ENCODE results near the gene TEX26. TPM values are rescaled to one million over a fixed set of nuclear protein-coding genes. Genes with fewer than 3 reads are reported as not detected.

The TEX26 gene
- total and polyA plus RNA-seq, 10 of the 15 experiments (the other 5 are each of a cell fraction or from before 2014, with no cell fraction given) = not detected

DNA sequence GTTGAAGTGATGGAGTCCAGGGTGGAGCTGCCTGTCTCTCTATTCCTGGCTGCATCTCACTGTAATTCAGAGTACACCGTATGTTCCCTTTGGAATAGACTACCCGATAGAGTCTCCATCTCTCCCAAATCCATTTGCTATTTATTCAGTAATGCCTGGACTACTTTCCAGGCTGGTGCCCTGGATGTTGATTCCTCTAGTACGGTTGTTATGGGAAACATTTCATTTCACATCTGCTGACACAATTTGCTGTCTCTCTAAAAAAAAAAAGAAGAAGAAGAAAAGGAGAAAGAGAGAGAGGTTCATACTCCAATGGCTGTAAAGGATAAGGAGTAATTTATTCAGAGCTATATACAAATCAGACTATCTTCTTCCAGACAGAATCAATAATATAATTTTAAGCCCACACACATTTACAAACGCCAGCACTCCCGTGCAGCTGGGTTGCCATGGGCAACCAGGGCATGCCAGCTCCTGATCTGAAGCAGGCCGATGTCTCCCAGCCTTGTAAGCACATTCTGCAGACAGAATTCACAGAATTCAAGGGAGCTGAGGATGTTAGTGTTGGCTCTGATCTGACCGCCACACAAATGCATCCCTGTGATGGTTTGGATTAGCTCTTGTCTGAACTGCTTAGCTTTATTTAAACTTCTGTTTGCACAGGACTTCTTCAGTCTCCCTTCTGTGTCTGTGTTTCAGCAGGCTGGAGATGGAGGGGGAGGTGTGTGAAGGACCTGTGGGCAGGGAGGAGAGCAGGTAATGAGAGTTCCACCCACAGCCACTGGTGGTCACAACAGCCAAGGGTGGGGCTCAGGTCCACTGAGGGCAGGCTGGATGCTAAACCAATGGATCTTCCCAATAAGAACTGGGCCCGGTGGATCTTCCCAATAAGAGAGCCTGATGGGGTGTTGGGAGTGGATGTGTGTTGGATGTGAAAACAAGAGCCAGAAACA, 66.0 kb downstream of the TEX26 start:
- Histone ChIP-seq H3K4me3 (no peak overlapping the region), H3K27me3 (replicated peaks in 1 of 2; ENCODE audit: control insufficient read depth in 2 of 2, insufficient read depth in 2 of 2, low read length in 1 of 2) (peaks cover 2% of the 10 kb centered on the region in 2 experiments), H2AFZ (ENCODE audit: control insufficient read depth, low read depth, low read length) (no peak overlapping the region), H3K27ac (ENCODE audit: control insufficient read depth, insufficient read depth) (no peak overlapping the region), H3K4me1 (ENCODE audit: control insufficient read depth, insufficient read depth, low read length) (no peaks in the 10 kb centered on the region), H3K36me3 (ENCODE audit: control insufficient read depth in 2 of 2, insufficient read depth in 2 of 2, low read length in 1 of 2) (no peaks in the 10 kb centered on the region), H3K79me2 (ENCODE audit: control insufficient read depth, insufficient read depth, low read length) (no peaks in the 10 kb centered on the region), H3K9me3 (replicated peaks; ENCODE audit: control insufficient read depth, insufficient read depth, low read length) (no peaks in the 10 kb centered on the region), H3K9ac (ENCODE audit: control insufficient read depth, insufficient read depth, low read length) (no peak overlapping the region), H4K20me1 (ENCODE audit: control insufficient read depth, insufficient read depth) (no peaks in the 10 kb centered on the region), H3K4me2 (ENCODE audit: control insufficient read depth, insufficient read depth) (no peak overlapping the region)
- POLR2A ChIA-PET = no interaction called here
- 12% methylated on average over 8 of the region's 8 CpGs for WGBS (ENCODE audit: insufficient coverage, insufficient replicate concordance, low lambda C conversion rate, missing lambda C conversion rate)
- intact Hi-C loops (cut with micrococcal nuclease; ENCODE audit: unreplicated experiment) = no loop called here
- FAIRE-seq (no peak), DNase-seq (ENCODE audit: low read depth, low spot score) (no peak), ATAC-seq (no peak)
- in situ Hi-C loops (cut with MboI) = no loop called here
- SMC1A ChIA-PET (ENCODE audit: uncharacterized antibody, unreplicated experiment) = interaction anchor here (0.5 to 0.6 kb wide), 2 partner anchors 13 to 133 kb away, joined by 3 read pairs; no protein-coding TSS in a partner anchor
- CTCF ChIA-PET = interaction anchor here (0.9 to 1.2 kb wide), 2 partner anchors 19 to 24 kb away, joined by 3 read pairs; no protein-coding TSS in a partner anchor
- RAD21 ChIA-PET (ENCODE audit: unreplicated experiment) = interaction anchor here (1.2 kb wide), 1 partner anchor 46 kb away, joined by 3 read pairs; no protein-coding TSS in a partner anchor
- BruUV-seq (replicated peaks) = no TSS peak
- TF ChIP-seq CHD2 (IDR thresholded peaks at IDR 0.05; ENCODE audit: borderline replicate concordance, low read depth, low read length) = no peak
- no peak for TF ChIP-seq PAX5 (IDR thresholded peaks at IDR 0.05; ENCODE audit: borderline replicate concordance, low read depth, low read length)
- no peak for TF ChIP-seq IKZF1 (conservative IDR thresholded peaks at IDR 0.05)
- TF ChIP-seq RAD51 (IDR thresholded peaks at IDR 0.05) = no peak
- TF ChIP-seq POLR2AphosphoS2 (IDR thresholded peaks at IDR 0.05; ENCODE audit: low read depth, low read length) = no peak
- no peak for TF ChIP-seq SUPT20H (IDR thresholded peaks at IDR 0.05; ENCODE audit: borderline replicate concordance, control insufficient read depth, low read depth, low read length)
- TF ChIP-seq, protein P1, sequence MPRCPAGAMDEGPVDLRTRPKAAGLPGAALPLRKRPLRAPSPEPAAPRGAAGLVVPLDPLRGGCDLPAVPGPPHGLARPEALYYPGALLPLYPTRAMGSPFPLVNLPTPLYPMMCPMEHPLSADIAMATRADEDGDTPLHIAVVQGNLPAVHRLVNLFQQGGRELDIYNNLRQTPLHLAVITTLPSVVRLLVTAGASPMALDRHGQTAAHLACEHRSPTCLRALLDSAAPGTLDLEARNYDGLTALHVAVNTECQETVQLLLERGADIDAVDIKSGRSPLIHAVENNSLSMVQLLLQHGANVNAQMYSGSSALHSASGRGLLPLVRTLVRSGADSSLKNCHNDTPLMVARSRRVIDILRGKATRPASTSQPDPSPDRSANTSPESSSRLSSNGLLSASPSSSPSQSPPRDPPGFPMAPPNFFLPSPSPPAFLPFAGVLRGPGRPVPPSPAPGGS (IDR thresholded peaks at IDR 0.05; ENCODE audit: borderline replicate concordance, insufficient read depth, low read depth, low read length, poor library complexity, severe bottlenecking) = no peak
- no peak for TF ChIP-seq RELA (IDR thresholded peaks at IDR 0.05; ENCODE audit: borderline replicate concordance, partially characterized antibody)
- TF ChIP-seq NFIC (IDR thresholded peaks at IDR 0.05; ENCODE audit: low read depth, low read length) = no peak
- no peak for TF ChIP-seq FOXK2 (IDR thresholded peaks at IDR 0.05)
- TF ChIP-seq RB1 (IDR thresholded peaks at IDR 0.05; ENCODE audit: borderline replicate concordance) = no peak
- TF ChIP-seq MYC (IDR thresholded peaks at IDR 0.05; ENCODE audit: insufficient read depth, insufficient read length, insufficient replicate concordance, low read length, severe bottlenecking) = no peak
- TF ChIP-seq, protein P2, sequence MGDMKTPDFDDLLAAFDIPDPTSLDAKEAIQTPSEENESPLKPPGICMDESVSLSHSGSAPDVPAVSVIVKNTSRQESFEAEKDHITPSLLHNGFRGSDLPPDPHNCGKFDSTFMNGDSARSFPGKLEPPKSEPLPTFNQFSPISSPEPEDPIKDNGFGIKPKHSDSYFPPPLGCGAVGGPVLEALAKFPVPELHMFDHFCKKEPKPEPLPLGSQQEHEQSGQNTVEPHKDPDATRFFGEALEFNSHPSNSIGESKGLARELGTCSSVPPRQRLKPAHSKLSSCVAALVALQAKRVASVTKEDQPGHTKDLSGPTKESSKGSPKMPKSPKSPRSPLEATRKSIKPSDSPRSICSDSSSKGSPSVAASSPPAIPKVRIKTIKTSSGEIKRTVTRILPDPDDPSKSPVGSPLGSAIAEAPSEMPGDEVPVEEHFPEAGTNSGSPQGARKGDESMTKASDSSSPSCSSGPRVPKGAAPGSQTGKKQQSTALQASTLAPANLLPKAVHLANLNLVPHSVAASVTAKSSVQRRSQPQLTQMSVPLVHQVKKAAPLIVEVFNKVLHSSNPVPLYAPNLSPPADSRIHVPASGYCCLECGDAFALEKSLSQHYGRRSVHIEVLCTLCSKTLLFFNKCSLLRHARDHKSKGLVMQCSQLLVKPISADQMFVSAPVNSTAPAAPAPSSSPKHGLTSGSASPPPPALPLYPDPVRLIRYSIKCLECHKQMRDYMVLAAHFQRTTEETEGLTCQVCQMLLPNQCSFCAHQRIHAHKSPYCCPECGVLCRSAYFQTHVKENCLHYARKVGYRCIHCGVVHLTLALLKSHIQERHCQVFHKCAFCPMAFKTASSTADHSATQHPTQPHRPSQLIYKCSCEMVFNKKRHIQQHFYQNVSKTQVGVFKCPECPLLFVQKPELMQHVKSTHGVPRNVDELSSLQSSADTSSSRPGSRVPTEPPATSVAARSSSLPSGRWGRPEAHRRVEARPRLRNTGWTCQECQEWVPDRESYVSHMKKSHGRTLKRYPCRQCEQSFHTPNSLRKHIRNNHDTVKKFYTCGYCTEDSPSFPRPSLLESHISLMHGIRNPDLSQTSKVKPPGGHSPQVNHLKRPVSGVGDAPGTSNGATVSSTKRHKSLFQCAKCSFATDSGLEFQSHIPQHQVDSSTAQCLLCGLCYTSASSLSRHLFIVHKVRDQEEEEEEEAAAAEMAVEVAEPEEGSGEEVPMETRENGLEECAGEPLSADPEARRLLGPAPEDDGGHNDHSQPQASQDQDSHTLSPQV (IDR thresholded peaks at IDR 0.05) = no peak
- TF ChIP-seq ATF7 (IDR thresholded peaks at IDR 0.05; ENCODE audit: low read depth) = no peak
- no peak for TF ChIP-seq ZBED1 (IDR thresholded peaks at IDR 0.05; ENCODE audit: borderline replicate concordance)

Data from GM12878 (cell line).